SJCRH30 (cell line): ENCODE results near the gene KIAA0040. TPM values are rescaled to one million over a fixed set of nuclear protein-coding genes. Genes with fewer than 3 reads are reported as not detected.
A peak's percentile ranks its signal among the peaks of the same experiment; 100 is the strongest.

ENCODE experiments used
- DNase-seq, 2 experiments: peaks; one replicate each; pipeline ENCODE4 v3.0.0-alpha.2; 2015 to 2020
- H3K27ac ChIP-seq: fragments of 250-450 bp; sonication (Bioruptor Pico); 2 replicates; pipeline ENCODE4 v1.5.1; 2020; ENCODE audit warnings: mild to moderate bottlenecking, moderate library complexity
- H3K27me3 ChIP-seq: fragments of 250-450 bp; sonication (Bioruptor Pico); 2 replicates; pipeline ENCODE4 v1.5.1; 2020; ENCODE audit warnings: mild to moderate bottlenecking, moderate library complexity
- H3K36me3 ChIP-seq: fragments of 250-450 bp; sonication (Bioruptor Pico); 2 replicates; pipeline ENCODE4 v1.5.1; 2020; ENCODE audit warnings: mild to moderate bottlenecking, moderate library complexity
- H3K4me1 ChIP-seq: fragments of 250-450 bp; sonication (Bioruptor Pico); 2 replicates; pipeline ENCODE4 v1.5.1; 2020; ENCODE audit warnings: mild to moderate bottlenecking, moderate library complexity
- H3K4me3 ChIP-seq: fragments of 250-450 bp; sonication (Bioruptor Pico); 2 replicates; pipeline ENCODE4 v1.5.1; 2020; ENCODE audit warnings: mild to moderate bottlenecking, moderate library complexity
- H3K9me3 ChIP-seq: fragments of 250-450 bp; sonication (Bioruptor Pico); replicated peaks from 2 replicates; pipeline ENCODE4 v1.5.1; 2020; ENCODE audit warnings: mild to moderate bottlenecking, moderate library complexity
- total RNA-seq: library from RNA; depleted of rRNA; stranded (reverse); fragments of >200 nt; shearing (Covaris generic); gene quantifications from 2 replicates; pipeline ENCODE4 v1.2.3, GENCODE V29; 2014

Gene KIAA0040
- total RNA-seq, 1 experiment from 2014 or later: 1.7 TPM

DNA sequence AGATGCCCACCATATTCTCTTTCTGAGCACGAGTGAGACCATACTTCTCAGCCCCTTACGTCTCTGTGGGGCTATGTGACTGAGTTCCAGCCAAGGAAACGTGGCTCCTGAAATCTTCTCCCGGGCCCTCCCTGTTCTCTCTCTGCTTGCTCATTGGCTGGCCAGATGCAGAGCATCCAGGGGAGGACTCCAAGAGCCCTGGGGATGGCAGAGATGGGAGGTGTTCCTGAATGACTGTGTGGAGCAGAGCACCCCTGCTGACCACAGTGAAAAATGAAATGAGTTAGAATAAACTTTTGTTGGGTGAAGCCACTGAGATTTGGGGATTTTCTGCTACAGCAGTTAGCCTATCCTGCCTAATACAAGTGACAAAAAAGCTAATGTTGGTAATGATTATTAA lies 23.8 kb downstream of the KIAA0040 start:
- H3K27ac ChIP-seq: no peak overlapping the region
- DNase-seq: no peak
- no peaks in the 10 kb centered on the region for H3K27me3 ChIP-seq
- no peaks in the 10 kb centered on the region for H3K4me1 ChIP-seq
- H3K4me3 ChIP-seq: no peak overlapping the region
- no peaks in the 10 kb centered on the region for H3K36me3 ChIP-seq
- H3K9me3 ChIP-seq: no peaks in the 10 kb centered on the region

DNA sequence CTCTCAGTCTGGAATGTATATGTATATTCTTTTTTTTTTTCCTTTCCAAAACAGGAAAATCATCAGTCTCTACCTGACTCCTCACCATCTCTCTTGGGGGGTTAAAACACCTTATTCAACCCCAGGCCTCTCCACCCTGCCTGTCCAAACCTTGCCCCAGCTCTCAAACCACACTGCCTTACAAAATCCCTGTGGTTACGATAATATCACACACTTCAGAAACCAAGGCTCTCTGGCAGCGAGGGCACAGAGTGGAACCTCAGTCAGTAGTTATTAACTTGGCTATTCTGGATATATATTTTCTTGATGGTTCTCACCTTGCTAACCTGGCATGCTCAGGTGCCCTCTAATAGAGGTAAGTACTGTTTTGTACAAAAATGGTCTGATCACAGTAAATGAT lies 24.7 kb downstream of the KIAA0040 start:
- Histone ChIP-seq H3K27me3 (no peaks in the 10 kb centered on the region), H3K9me3 (no peaks in the 10 kb centered on the region), H3K4me1 (no peaks in the 10 kb centered on the region), H3K4me3 (no peak overlapping the region), H3K36me3 (no peaks in the 10 kb centered on the region), H3K27ac (no peak overlapping the region)
- DNase-seq: no peak

DNA sequence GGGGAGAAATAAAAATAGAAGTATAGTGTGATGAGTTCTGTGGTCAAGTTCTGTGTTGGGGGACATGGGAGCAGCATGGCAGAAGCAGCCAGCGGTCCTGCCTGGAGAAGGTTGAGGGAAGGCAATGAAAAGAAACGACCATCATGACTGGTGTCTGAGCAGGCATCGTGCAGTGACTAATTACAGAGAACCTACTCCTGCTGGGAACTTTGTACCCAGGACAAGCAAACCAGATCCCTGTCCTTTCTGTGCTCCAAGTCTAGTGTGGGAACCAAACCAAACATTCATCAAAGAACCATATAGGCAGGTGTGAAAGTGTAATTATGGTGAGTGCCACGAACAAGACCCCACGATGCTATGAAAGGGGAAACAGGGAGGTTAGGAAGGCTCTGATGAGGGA lies 25.8 kb downstream of the KIAA0040 start:
- DNase-seq: no peak
- Histone ChIP-seq H3K4me3 (no peak overlapping the region), H3K4me1 (no peaks in the 10 kb centered on the region), H3K27ac (no peak overlapping the region), H3K9me3 (no peaks in the 10 kb centered on the region), H3K36me3 (no peaks in the 10 kb centered on the region), H3K27me3 (no peaks in the 10 kb centered on the region)

DNA sequence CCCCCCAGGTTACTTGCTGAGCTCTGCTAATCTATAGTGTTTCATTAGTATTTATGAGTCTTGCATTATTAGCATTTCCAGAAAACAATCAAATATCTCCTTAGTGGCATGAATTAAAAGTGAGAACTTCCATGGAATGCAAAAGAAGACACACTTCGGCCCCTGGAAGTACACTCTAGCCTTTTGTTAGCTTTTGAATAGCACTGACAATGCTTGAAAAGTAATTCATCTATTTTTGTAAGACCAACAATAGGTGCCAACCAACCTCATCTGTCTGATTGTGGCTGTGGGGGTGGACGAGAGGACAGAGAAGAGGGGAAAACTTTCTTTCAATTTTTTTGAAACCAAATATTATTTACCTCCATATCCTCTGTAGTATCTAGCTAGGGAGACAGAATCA lies 27.8 kb downstream of the KIAA0040 start:
- no peak for DNase-seq
- Histone ChIP-seq H3K27me3 (no peaks in the 10 kb centered on the region), H3K4me3 (no peak overlapping the region), H3K27ac (no peak overlapping the region), H3K4me1 (no peaks in the 10 kb centered on the region), H3K9me3 (no peaks in the 10 kb centered on the region), H3K36me3 (no peaks in the 10 kb centered on the region)

DNA sequence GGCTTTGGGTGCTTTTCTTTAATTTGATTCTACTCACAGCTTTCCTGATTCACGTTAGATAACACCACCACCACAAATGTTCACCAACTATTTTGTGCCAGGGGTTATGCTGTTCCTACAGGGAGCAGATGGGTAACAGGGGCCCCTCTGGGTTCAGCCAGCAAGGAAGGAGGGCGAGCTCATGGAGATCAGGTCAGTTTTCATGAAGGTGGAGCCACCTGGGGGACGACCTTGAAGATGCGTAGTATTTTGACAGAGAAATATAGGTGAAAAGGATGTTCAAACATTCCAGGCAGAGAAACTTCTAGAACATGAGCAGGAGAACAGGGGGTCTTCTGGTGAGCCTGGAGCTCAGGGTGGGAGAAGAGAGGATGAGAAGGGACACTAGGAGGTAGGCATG lies 28.9 kb downstream of the KIAA0040 start:
- H3K4me3 ChIP-seq: no peak overlapping the region
- no peaks in the 10 kb centered on the region for H3K9me3 ChIP-seq
- no peaks in the 10 kb centered on the region for H3K27me3 ChIP-seq
- H3K4me1 ChIP-seq: no peaks in the 10 kb centered on the region
- no peaks in the 10 kb centered on the region for H3K36me3 ChIP-seq
- H3K27ac ChIP-seq: no peak overlapping the region
- DNase-seq: no peak

DNA sequence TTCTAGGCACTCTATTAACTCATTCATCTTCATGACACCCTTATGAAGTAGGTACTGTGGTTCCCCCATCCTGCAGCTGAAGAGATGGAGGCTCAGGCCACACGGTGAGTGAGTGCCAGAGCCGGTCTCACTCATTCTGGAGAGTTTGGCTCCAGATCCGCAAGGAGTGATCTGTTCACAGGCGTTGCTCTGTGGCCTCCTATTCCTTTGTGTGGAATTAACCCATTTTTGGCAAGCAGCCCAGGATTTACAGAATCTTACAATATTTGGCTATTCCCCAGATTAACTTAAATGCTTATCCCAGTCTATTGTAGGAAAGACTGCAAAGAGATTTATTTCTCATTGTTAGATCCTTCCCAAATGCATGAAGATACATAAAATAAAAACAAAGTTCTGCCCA lies 29.6 kb downstream of the KIAA0040 start:
- no peak overlapping the region for H3K27ac ChIP-seq
- no peaks in the 10 kb centered on the region for H3K9me3 ChIP-seq
- DNase-seq: no peak
- H3K4me1 ChIP-seq: no peaks in the 10 kb centered on the region
- H3K36me3 ChIP-seq: no peaks in the 10 kb centered on the region
- no peak overlapping the region for H3K4me3 ChIP-seq
- H3K27me3 ChIP-seq: no peaks in the 10 kb centered on the region

DNA sequence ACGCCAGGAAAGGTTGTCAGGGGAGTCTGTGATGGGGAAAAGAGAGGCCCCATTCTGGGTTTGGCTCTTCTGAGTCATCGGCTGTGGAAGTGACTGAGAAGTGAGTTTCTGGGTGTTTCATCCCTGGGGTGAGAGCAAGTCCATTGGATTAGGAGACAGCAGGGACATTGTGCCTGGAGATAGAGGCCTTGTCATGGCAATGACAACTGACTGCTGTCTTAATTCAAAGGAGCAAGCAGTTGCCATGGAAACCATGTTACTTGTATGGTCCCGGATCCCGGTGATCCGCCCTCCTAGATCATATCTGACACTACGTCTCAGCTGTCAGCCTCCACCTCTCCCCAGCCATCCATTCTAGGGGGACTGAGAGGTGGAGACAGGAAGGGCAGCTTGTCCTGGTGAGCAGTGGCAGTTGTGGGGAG lies 34.4 kb downstream of the KIAA0040 start:
- H3K4me3 ChIP-seq: no peak overlapping the region
- H3K27ac ChIP-seq: no peak overlapping the region
- no peak for DNase-seq
- H3K27me3 ChIP-seq: no peaks in the 10 kb centered on the region
- H3K36me3 ChIP-seq: no peaks in the 10 kb centered on the region
- H3K9me3 ChIP-seq: no peaks in the 10 kb centered on the region
- H3K4me1 ChIP-seq: no peaks in the 10 kb centered on the region

DNA sequence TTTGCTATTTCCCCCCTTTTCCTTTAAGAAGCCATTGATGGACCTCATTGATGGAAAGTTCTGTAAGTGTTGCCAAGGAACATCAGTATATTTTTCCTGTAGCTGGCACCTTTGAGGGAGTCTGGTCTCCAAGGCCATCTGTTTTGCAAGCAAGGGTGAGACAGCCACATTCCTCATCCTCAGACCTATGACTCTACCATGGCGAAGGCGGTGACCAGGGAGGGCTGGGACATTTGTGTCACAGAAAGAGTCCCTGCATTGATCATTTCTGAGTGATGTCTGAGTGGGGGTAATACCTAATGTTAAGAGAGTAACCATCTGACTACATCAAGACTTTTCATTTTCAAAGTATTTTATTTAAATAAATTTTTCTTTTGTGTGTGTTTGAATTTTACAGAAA lies 35.4 kb downstream of the KIAA0040 start:
- no peak overlapping the region for H3K27ac ChIP-seq
- no peak for DNase-seq
- H3K9me3 ChIP-seq: no peaks in the 10 kb centered on the region
- no peaks in the 10 kb centered on the region for H3K4me1 ChIP-seq
- no peaks in the 10 kb centered on the region for H3K27me3 ChIP-seq
- H3K36me3 ChIP-seq: no peaks in the 10 kb centered on the region
- no peak overlapping the region for H3K4me3 ChIP-seq

DNA sequence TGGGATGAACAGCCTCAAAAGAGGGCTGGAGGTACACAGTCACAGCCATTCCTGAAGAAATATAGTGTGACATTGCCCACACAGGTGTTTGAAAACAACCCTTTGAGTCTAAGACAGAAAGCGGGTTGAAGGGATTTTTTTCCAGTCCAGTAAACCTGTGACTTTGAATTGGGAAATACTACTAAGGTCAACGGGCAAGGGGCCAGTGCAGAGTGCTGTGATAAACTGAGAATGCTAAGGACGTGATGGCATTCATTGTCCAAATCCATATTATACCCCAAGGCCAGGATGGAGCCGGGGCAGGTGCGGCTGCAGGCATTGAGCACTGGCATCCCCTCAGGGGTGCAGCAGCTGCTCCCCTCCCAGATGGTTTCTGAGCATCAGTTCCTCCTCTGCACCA lies 36.6 kb downstream of the KIAA0040 start:
- Histone ChIP-seq H3K27me3 (no peaks in the 10 kb centered on the region), H3K27ac (no peak overlapping the region), H3K36me3 (no peaks in the 10 kb centered on the region), H3K4me1 (no peaks in the 10 kb centered on the region), H3K9me3 (no peaks in the 10 kb centered on the region), H3K4me3 (no peak overlapping the region)
- no peak for DNase-seq

DNA sequence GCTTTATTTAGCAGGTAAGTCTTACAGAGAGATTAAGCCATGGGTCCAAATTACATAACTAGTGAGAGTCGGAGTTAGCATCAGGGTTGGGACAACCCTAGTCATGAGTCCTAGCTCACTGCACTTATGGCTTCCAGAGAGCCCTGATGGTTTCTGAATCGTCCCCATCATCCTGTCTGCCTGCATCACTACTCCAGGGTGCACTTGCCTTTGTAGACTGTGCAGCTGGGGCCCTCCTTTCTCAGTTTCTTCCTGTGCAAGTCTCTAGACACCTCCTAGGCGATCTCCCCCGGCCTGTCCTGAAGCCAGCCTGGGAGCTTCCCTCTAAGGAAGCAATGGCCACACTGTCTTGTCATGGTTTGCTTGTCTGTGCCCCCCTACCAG lies 37.1 kb downstream of the KIAA0040 start:
- Histone ChIP-seq H3K27me3 (no peaks in the 10 kb centered on the region), H3K9me3 (no peaks in the 10 kb centered on the region)

DNA sequence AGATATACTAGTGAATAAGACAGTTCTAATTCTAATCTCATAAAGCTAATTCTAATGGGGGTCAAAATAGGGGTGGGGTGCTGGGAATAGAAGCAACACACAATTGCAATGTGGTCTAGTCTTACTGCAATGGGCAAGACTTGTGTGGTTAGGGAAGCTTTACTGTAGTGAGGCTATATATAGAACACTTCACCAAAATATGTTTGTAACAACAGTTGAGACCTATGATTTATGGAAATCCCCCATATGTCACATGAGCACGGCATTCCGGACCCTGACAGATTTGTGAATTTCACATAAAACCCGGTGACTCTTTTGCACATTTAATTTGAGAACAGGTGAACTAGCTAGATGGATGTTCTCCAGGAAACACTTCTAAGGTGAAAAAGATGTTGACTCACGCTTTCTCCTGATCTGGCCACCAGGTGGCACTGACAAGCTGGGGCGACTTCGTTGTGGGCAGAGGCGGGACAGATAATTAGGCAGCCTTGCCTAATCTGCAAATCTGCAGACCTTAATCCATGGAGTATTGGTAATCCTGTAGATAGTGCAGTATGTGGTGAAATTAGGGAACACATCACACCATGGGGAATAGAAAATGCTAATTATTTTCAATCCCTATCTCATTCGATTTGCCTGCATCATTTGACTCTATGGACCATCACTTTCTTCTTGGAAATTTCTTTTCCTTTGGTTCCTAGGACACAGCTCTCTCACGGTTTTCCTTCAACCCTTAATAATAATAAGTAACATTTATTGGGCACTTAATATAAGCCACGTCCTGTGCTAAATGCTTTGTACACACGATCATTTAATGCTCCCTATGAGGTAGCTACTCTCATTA lies 37.7 kb downstream of the KIAA0040 start:
- Histone ChIP-seq H3K27ac (no peak overlapping the region), H3K4me3 (no peak overlapping the region), H3K36me3 (no peaks in the 10 kb centered on the region), H3K27me3 (no peaks in the 10 kb centered on the region), H3K4me1 (no peaks in the 10 kb centered on the region), H3K9me3 (no peaks in the 10 kb centered on the region)
- peak; percentile 32 to 66 for DNase-seq

More for the DNA sequence above, 37.1 kb downstream of the KIAA0040 start:
- no peaks in the 10 kb centered on the region for H3K36me3 ChIP-seq
- no peak overlapping the region for H3K27ac ChIP-seq
- no peaks in the 10 kb centered on the region for H3K4me1 ChIP-seq
- no peak for DNase-seq
- H3K4me3 ChIP-seq: no peak overlapping the region

DNA sequence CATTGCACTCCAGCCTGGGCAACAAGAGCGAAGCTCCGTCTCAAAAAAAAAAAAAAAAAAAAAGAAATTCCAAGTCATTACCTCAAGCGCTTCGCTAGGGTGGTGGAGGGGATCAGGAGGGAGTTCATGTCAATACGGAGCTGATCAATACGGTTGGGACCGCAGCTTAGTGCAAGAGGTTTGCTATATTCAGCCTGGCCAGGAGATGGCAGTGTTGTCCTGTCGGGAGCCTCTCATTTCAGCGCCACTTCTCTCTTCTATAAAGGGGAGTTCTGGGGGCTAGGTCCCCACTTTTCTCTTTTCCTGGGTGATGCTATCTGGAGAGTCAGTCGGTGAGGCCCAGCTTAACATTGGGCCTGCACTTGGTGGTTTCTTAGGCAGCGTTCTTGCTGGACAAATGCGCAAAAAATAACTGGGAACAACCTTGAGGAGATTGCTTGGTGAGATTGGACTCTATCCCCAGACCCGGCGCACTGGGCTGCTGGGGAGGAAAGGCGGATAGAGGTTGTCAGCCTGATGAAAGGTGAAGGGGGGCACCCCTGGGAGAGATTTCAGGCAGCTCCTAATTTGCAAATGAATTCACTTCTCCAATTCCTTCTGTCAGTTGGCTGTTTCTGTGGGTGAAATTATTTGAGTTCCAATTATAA lies 40.4 kb downstream of the KIAA0040 start:
- Histone ChIP-seq H3K27ac (no peak overlapping the region), H3K4me3 (no peak overlapping the region), H3K4me1 (no peaks in the 10 kb centered on the region), H3K36me3 (no peaks in the 10 kb centered on the region), H3K9me3 (no peaks in the 10 kb centered on the region), H3K27me3 (no peaks in the 10 kb centered on the region)
- peak; percentile 17 to 57 for DNase-seq

DNA sequence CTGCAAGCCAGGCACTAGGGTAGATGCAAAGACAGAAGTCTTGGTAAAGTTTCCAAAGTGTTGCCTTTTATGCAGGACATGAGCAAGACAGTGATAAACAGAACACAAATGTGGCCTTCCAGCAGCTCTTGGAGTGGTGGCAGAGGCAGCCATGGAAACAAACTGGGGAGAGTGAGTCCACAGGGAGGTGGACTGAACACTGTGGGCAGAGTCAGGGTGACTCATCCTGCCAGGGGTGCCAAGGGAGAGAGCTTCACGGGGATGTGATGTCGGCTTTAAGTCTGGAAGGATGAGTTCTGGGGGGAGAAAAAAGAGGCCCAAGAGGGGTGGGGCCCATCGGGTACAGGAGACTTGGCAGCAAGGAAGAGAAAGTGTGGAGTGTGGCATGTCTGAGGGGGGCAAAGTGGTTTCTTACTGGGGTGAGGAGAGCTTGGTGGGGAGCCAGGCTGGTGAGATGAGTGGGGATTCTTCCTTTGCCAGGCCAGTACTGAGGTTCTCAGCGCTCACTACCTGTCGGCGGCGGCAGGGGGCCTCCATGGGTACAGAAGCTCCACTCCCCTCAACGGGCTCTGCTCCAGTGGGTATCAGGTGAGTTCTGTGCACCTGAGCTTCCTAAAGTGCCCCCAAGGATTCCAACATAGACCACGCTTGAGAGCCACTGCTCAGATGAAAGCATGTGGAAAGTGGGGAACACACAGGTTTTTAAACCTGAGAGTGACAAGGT lies 41.8 kb downstream of the KIAA0040 start:
- Histone ChIP-seq H3K9me3 (no peaks in the 10 kb centered on the region), H3K36me3 (no peaks in the 10 kb centered on the region), H3K27ac (no peak overlapping the region), H3K4me3 (no peak overlapping the region), H3K4me1 (peaks cover 3% of the 10 kb centered on the region; the same call in 1 of the 2 replicates), H3K27me3 (no peaks in the 10 kb centered on the region)
- no peak for DNase-seq

DNA sequence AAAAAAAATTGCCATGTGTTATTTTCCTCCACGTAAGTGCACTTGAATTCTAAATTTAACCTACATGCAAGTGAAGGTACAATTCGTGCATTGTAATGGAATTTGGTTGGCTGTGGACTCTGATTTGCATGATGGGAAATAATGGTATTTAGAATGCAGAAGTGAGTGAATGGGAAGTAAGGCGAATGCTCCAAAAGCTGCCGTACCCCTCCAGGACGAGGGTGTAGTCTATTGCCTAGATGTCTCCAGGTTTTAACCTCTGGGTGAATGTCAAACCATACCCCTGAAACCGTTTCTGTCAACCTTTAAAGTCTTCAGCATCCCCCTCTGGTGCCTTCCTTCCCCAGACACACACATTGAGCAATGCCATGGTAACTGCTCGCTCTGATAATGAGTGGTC lies 44.5 kb downstream of the KIAA0040 start:
- Histone ChIP-seq H3K9me3 (no peaks in the 10 kb centered on the region), H3K36me3 (no peaks in the 10 kb centered on the region), H3K4me3 (no peak overlapping the region), H3K4me1 (peaks cover 3% of the 10 kb centered on the region; the same call in 1 of the 2 replicates), H3K27ac (no peak overlapping the region), H3K27me3 (no peaks in the 10 kb centered on the region)
- DNase-seq: no peak

DNA sequence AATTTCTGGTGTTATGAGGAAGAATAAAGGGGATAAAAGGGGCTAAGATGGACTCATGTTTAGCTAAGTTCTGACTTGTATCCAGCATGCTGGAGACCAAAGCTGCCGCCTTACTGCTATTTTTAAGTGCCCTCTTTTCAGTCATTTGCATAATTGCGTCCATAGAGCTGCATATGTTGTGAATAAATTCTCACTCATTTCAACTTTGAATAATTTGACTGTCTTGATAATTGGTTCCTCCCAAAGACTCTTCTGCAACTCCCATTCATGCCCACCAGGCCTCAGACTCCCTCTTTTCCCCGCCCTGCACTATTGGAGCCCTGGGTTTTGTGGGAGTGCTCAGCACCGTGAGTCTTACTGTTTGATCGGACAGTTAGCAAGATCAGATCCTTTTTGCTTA lies 45.0 kb downstream of the KIAA0040 start:
- no peaks in the 10 kb centered on the region for H3K9me3 ChIP-seq
- H3K4me3 ChIP-seq: no peak overlapping the region
- H3K27me3 ChIP-seq: no peaks in the 10 kb centered on the region
- H3K36me3 ChIP-seq: no peaks in the 10 kb centered on the region
- H3K4me1 ChIP-seq: peaks cover 3% of the 10 kb centered on the region; the same call in 1 of the 2 replicates
- no peak overlapping the region for H3K27ac ChIP-seq
- no peak for DNase-seq
